Smooth muscle cell (in vitro differentiated cells): ENCODE data around the gene ADGRG7. TPM values are rescaled to one million over a fixed set of nuclear protein-coding genes. Genes with fewer than 3 reads are reported as not detected.
A peak's percentile ranks its signal among the peaks of the same experiment; 100 is the strongest.

ENCODE experiments used
- DNase-seq: peaks from one replicate; lab custom pipeline; 2025; ENCODE audit not compliant: unreplicated experiment; lab: John Stamatoyannopoulos, UW
- H2AFZ ChIP-seq: fragments of 200-600 bp; sonication (generic); 2 replicates; pipeline ENCODE4 v1.6.0; 2016; ENCODE audit warnings: antibody characterized with exemption, low read depth, mild to moderate bottlenecking
- H3F3A ChIP-seq: fragments of 200-600 bp; sonication (generic); 2 replicates; pipeline ENCODE4 v1.6.0; 2017; ENCODE audit warnings: antibody characterized with exemption, low read depth
- H3K27ac ChIP-seq: fragments of 200-600 bp; sonication (generic); 2 replicates; pipeline ENCODE4 v1.5.1; 2016; ENCODE audit warnings: low read depth, mild to moderate bottlenecking
- H3K27me3 ChIP-seq: fragments of 200-600 bp; sonication (generic); 2 replicates; pipeline ENCODE4 v1.6.1; 2016; ENCODE audit warnings: low read depth, mild to moderate bottlenecking
- H3K36me3 ChIP-seq: fragments of 200-600 bp; sonication (generic); 2 replicates; pipeline ENCODE4 v1.5.1; 2016; ENCODE audit warnings: low read depth
- H3K4me1 ChIP-seq: fragments of 200-600 bp; sonication (generic); 2 replicates; pipeline ENCODE4 v1.5.1; 2016; ENCODE audit warnings: low read depth
- H3K4me2 ChIP-seq: fragments of 200-600 bp; sonication (generic); 2 replicates; pipeline ENCODE4 v1.6.0; 2016; ENCODE audit warnings: mild to moderate bottlenecking
- H3K4me3 ChIP-seq: fragments of 200-600 bp; sonication (generic); 2 replicates; pipeline ENCODE4 v1.5.1; 2016; ENCODE audit warnings: mild to moderate bottlenecking
- H3K79me2 ChIP-seq: fragments of 200-600 bp; sonication (generic); 2 replicates; pipeline ENCODE4 v1.6.0; 2016; ENCODE audit warnings: low read depth, mild to moderate bottlenecking
- H3K9ac ChIP-seq: fragments of 200-600 bp; sonication (generic); 2 replicates; pipeline ENCODE4 v1.6.0; 2016; ENCODE audit warnings: low read depth
- H3K9me3 ChIP-seq: fragments of 200-600 bp; sonication (generic); replicated peaks from 2 replicates; pipeline ENCODE4 v1.5.1; 2016; ENCODE audit warnings: low read depth
- H4K20me1 ChIP-seq: fragments of 200-600 bp; sonication (generic); 2 replicates; pipeline ENCODE4 v1.6.0; 2016; ENCODE audit warnings: low read depth
- WGBS: methylation state at CpG from one replicate; pipeline ENCODE4 v1.1.7; 2016; ENCODE audit warnings: low lambda C conversion rate; 5-methylcytosine and 5-hydroxymethylcytosine counted together
- polyA plus RNA-seq: library from polyadenylated mRNA; unstranded; fragments of >200 nt; fragmentation: Nextera tagmentation; extraction: Ambion mirVana; gene quantifications from 2 replicates; pipeline ENCODE4 v1.2.1, GENCODE V29; 2016
- total RNA-seq: library from RNA; depleted of rRNA; stranded (reverse); fragments of >200 nt; gene quantifications from 2 replicates; pipeline ENCODE4 v1.2.3, GENCODE V29; 2014
- TF ChIP-seq, protein P1 (sequence below): fragments of 200-600 bp; sonication (generic); IDR thresholded peaks from 2 replicates; pipeline ENCODE4 v1.5.1; 2017; ENCODE audit warnings: borderline replicate concordance, mild to moderate bottlenecking, antibody characterized with exemption; ENCODE audit not compliant: insufficient read depth, poor library complexity, severe bottlenecking

ADGRG7 gene
- total and polyA plus RNA-seq, 2 experiments from 2014 or later: 0.04 TPM; not detected in 1

DNA sequence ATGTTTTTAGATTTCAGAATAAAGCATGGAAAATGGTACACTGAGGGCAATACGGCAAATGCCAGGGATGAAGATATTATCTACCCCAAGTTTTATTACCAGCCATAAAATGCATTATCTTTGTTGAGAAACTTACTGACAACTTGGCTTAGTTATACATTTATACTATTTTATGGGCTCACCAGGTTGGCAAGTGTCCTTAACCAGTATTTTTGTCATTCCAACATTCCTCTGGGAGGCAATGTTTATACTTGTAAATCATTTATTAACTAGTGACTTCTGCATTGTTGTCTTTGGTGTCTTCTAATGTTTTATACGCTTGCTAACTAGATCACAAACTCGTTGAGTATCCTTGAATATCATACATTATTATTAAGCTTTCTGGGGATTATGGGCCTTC is 18.0 kb upstream of the ADGRG7 start:
- H3K9me3 ChIP-seq: no peaks in the 10 kb centered on the region
- 54% methylated on average over 3 of the region's 3 CpGs for WGBS
- no peak for DNase-seq
- H2AFZ ChIP-seq: no peak overlapping the region
- TF ChIP-seq, protein P1, sequence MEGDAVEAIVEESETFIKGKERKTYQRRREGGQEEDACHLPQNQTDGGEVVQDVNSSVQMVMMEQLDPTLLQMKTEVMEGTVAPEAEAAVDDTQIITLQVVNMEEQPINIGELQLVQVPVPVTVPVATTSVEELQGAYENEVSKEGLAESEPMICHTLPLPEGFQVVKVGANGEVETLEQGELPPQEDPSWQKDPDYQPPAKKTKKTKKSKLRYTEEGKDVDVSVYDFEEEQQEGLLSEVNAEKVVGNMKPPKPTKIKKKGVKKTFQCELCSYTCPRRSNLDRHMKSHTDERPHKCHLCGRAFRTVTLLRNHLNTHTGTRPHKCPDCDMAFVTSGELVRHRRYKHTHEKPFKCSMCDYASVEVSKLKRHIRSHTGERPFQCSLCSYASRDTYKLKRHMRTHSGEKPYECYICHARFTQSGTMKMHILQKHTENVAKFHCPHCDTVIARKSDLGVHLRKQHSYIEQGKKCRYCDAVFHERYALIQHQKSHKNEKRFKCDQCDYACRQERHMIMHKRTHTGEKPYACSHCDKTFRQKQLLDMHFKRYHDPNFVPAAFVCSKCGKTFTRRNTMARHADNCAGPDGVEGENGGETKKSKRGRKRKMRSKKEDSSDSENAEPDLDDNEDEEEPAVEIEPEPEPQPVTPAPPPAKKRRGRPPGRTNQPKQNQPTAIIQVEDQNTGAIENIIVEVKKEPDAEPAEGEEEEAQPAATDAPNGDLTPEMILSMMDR: no peak
- no peaks in the 10 kb centered on the region for H3K79me2 ChIP-seq
- no peaks in the 10 kb centered on the region for H4K20me1 ChIP-seq
- no peak overlapping the region for H3K9ac ChIP-seq
- H3K27ac ChIP-seq: no peak overlapping the region
- peaks cover 9% of the 10 kb centered on the region for H3F3A ChIP-seq
- no peaks in the 10 kb centered on the region for H3K27me3 ChIP-seq
- H3K4me1 ChIP-seq: peaks cover 6% of the 10 kb centered on the region
- H3K36me3 ChIP-seq: no peaks in the 10 kb centered on the region
- no peak overlapping the region for H3K4me2 ChIP-seq
- H3K4me3 ChIP-seq: no peak overlapping the region

DNA sequence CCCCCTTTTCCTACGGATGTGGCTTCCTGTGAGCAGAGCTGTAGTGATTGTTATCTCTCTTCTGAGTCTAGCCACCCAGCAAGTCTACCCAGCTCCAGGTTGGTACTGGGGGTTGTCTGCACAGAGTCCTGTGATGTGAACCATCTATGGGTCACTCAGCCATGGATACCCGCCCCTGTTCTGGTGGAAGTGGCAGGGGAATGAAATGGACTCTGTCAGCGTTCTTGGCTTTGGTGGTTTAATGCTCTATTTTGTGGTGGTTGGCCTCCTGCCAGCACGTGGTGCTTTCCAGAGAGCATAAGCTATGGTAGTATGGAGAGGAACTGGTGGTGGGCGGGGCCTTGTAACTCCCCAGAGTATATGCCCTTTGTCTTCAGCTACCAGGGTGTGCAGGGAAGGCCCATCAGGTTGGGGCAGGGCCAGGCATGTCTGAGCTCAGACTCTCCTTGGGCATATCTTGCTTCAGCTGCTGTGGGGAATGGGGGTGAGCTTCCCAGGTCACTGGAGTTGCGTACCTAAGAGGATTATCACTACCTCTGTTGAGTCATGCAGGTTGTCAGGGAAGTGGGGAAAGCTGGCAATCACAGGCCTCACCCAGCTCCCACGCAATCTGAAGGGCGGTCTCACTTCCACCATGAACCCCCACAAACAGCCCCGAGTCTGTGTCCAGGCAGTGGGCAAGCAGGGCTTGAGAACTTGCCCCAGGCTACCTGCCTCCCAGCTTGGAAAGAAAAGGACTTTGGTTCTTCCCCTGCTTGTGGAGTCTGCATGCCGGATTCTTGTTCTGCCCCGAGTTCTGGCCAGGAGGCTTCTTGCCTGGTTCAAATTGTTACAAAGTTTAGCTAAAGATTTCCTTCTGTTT is 9.0 kb upstream of the ADGRG7 start:
- H3K27ac ChIP-seq: no peak overlapping the region
- H3K4me1 ChIP-seq: no peaks in the 10 kb centered on the region
- no peak overlapping the region for H3K4me3 ChIP-seq
- H3F3A ChIP-seq: no peaks in the 10 kb centered on the region
- 84% methylated on average over 11 of the region's 11 CpGs for WGBS
- H3K9me3 ChIP-seq: no peaks in the 10 kb centered on the region
- DNase-seq: no peak
- H3K9ac ChIP-seq: no peak overlapping the region
- H3K27me3 ChIP-seq: no peaks in the 10 kb centered on the region
- no peak overlapping the region for H3K4me2 ChIP-seq
- no peaks in the 10 kb centered on the region for H3K36me3 ChIP-seq
- H2AFZ ChIP-seq: no peak overlapping the region
- TF ChIP-seq, protein P1: no peak
- H3K79me2 ChIP-seq: no peaks in the 10 kb centered on the region
- H4K20me1 ChIP-seq: no peaks in the 10 kb centered on the region

DNA sequence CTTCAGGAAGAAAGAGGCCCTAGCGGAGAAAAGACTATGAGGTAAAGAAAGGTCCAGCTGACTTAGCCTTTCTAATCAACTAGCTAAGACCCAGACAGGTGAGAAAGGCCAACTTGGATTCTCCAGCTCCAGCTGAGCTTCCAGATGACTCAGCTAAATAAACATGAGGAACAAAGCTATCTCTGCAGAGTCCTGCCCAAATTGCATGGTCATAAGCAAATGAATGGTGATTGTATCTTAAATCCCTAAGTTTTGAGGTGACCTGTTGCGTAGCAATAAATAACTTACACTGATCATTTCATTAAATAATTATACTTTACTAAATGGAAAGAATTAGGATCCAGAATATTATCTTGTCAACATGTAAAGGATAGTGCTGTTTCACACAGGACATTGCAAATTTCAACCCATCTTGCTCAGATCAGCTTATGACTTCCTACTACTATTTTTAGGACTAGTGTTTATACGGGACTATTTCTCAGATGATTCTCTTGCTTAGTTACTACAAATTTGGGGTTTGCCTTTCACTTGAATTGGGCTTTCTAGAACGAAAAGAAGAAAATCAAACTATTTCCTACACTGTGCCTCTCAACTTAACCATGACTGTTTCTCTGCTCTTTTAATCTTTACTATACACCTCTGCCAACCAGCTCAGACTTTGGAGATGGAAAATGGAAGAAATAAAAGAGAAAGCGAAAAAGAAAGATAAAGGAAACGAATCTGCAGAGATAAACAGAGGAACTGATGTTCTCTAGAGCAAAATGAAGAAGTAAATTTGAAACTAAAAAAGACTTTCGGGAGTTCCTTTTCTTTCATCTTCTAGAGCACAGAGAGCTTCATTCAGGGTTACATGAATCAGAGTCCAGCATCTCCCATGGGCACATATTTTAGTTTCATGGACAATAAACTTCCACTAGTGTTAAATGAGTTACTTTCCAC is 6.6 kb upstream of the ADGRG7 start:
- Histone ChIP-seq H2AFZ (peak overlapping the region; percentile 64), H3K9ac (no peak overlapping the region), H3K27me3 (no peaks in the 10 kb centered on the region), H3K4me1 (no peaks in the 10 kb centered on the region), H3K4me2 (peak overlapping the region; percentile 60), H3K36me3 (no peaks in the 10 kb centered on the region), H3K27ac (peak overlapping the region; percentile 14), H3K4me3 (no peak overlapping the region), H3K79me2 (no peaks in the 10 kb centered on the region), H4K20me1 (no peaks in the 10 kb centered on the region), H3F3A (no peaks in the 10 kb centered on the region), H3K9me3 (no peaks in the 10 kb centered on the region)
- TF ChIP-seq, protein P1: no peak
- 54% methylated on average over 7 of the region's 7 CpGs for WGBS
- no peak for DNase-seq
